GM12864 (cell line): ENCODE data around the gene FSTL4.

Source experiments
- DNase-seq: peaks from one replicate; pipeline ENCODE4 v3.0.0-alpha.2; 2011; ENCODE audit warnings: low read depth
- H3K4me3 ChIP-seq: 2 replicates; pipeline ENCODE4 v1.5.1; 2011; ENCODE audit warnings: mild to moderate bottlenecking, low read depth, low read length, control low read depth
- TF ChIP-seq, protein P1 (sequence below): IDR thresholded peaks from 2 replicates; pipeline ENCODE4 v1.5.1; 2011; ENCODE audit warnings: low read depth, mild to moderate bottlenecking, moderate library complexity, low read length, control low read depth, inconsistent platforms; ENCODE audit errors: missing control alignments

Gene FSTL4

GRCh38 chr5:133638436-133638835 is 26.1 kb upstream of the FSTL4 start:
- TF ChIP-seq, protein P1, sequence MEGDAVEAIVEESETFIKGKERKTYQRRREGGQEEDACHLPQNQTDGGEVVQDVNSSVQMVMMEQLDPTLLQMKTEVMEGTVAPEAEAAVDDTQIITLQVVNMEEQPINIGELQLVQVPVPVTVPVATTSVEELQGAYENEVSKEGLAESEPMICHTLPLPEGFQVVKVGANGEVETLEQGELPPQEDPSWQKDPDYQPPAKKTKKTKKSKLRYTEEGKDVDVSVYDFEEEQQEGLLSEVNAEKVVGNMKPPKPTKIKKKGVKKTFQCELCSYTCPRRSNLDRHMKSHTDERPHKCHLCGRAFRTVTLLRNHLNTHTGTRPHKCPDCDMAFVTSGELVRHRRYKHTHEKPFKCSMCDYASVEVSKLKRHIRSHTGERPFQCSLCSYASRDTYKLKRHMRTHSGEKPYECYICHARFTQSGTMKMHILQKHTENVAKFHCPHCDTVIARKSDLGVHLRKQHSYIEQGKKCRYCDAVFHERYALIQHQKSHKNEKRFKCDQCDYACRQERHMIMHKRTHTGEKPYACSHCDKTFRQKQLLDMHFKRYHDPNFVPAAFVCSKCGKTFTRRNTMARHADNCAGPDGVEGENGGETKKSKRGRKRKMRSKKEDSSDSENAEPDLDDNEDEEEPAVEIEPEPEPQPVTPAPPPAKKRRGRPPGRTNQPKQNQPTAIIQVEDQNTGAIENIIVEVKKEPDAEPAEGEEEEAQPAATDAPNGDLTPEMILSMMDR = no peak
- H3K4me3 ChIP-seq = no peak overlapping the region
- DNase-seq = no peak

- DNase-seq = no peak
- H3K4me3 ChIP-seq = no peak overlapping the region
- TF ChIP-seq, protein P1 = no peak
Observed at GRCh38 chr5:133637206-133637605, 24.9 kb upstream of the FSTL4 start.

DNA sequence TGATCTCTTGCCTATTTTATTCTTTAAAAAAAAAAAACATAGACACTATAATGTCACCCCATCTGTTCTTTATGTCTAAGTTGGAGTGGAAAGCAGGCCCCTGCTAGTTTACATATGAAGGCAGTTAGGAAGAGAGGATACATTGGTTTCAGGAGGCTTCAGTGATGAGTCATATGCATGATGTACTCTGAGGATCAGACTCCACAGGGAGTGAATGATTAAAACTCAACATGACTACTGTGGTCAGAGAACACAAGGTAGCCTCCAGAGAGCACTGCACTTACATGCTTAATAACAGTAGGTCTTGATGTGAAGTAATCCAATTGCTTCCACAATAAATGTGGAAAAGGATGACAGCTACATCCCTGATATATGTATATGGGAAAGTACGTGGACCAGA is 22.7 kb upstream of the FSTL4 start:
- TF ChIP-seq, protein P1 = no peak
- no peak for DNase-seq
- H3K4me3 ChIP-seq = no peak overlapping the region

- DNase-seq = no peak
- no peak overlapping the region for H3K4me3 ChIP-seq
- TF ChIP-seq, protein P1 = no peak
Observed at GRCh38 chr5:133627180-133627579, 14.8 kb upstream of the FSTL4 start.

GRCh38 chr5:133624316-133624715 is 12.0 kb upstream of the FSTL4 start:
- no peak for DNase-seq
- TF ChIP-seq, protein P1 = no peak
- no peak overlapping the region for H3K4me3 ChIP-seq

- TF ChIP-seq, protein P1 = no peak
- H3K4me3 ChIP-seq = no peak overlapping the region
- DNase-seq = no peak
Observed at GRCh38 chr5:133618141-133618540, 5.8 kb upstream of the FSTL4 start.

GRCh38 chr5:133613743-133614142 is 1.4 kb upstream of the FSTL4 start:
- no peak for DNase-seq
- TF ChIP-seq, protein P1 = no peak
- H3K4me3 ChIP-seq = no peak overlapping the region
